Right hindlimb (tissue), 1 donor: Measurements from ENCODE around the gene EFHD2.
A peak's percentile ranks its signal among the peaks of the same experiment; 100 is the strongest.
"Not testable (repeated sequence)": the region's sequence is repeated elsewhere in the genome, so short reads cannot be mapped to it uniquely, and the experiment has no call there.

Source experiments
- DNase-seq: peaks from one replicate; pipeline ENCODE4 v3.0.0-alpha.2; 2018

EFHD2 gene

GRCh38 chr1:15389828-15390227 lies 19.9 kb upstream of the EFHD2 start:
- DNase-seq = not testable (repeated sequence)

- no peak for DNase-seq
Observed at GRCh38 chr1:15390667-15391066, 19.0 kb upstream of the EFHD2 start.

DNA sequence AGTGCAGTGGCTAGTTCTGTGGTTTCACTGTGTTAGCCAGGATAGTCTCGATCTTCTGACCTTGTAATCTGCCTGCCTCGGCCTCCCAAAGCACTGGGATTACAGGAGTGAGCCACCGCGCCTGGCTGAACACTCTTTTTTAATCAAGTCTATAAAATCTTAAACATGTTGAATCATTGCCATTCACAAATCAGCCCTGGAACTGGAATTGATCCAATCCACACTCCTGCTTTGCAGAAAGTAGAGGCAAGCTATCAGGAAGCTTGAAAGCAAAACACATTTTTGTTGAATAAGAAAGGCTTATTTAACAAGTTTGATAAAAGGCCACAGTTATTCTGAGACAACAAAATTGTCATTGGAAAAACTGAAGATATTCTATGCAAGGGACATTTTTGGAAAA lies 18.3 kb upstream of the EFHD2 start:
- DNase-seq = no peak

DNA sequence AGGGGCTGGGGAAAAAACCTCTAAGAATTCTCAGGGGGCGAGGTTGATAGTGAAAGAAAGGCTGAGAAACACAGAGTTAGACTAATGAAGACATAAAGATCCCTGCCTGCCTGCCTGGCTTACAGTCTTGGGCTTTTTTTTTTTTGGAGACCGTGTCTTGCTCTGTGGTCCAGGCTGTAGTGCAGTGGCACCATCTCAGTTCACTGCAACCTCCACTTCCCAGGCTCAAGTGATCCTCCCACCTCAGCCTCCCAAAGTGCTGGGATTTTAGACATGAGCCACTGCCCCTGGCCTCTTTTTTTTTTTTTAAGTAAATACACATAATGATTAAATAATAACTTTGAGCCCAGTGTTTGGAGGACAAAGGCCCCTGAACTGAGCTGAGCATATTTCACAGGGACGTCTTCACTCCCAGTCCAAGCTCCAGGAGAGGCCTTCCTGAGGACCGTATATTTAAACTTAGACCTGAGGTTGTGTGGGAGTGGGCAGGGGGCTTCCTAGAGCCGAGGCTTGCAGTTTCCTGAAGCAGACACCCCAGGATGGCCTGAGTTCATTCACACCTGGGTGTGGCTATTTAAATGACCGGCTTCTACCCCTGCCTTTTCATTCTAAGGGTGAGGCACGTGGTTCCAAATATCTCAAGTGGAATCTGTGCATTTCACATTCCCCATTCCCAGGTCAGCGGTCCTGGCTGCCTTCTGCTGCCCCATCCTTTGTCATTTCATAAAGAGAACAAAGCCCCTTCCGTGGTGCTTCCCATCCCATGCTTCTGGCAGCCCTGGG lies 16.0 kb upstream of the EFHD2 start:
- no peak for DNase-seq

DNA sequence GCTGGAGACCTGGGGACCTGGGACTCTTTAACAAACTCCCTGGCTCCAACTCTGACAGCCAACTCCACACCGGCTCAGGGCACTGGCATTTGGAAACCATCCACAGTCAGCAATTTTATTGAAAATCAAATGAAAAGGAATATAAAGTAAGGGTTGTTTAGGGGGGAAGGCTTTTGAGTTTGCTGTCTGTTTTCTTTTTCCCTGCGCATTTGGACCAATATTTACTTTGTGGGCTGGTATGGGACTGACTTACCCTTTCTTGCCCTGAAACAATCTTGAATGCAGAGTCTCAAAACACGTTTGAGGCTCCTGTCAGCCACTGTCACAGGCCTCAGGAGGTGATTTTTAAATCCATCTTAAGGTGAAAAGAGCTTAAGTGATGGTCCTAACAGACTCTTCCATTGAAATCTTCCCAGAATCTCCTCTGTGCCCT lies 15.4 kb upstream of the EFHD2 start:
- no peak for DNase-seq

GRCh38 chr1:15397236-15397635 lies 12.5 kb upstream of the EFHD2 start:
- no peak for DNase-seq

DNA sequence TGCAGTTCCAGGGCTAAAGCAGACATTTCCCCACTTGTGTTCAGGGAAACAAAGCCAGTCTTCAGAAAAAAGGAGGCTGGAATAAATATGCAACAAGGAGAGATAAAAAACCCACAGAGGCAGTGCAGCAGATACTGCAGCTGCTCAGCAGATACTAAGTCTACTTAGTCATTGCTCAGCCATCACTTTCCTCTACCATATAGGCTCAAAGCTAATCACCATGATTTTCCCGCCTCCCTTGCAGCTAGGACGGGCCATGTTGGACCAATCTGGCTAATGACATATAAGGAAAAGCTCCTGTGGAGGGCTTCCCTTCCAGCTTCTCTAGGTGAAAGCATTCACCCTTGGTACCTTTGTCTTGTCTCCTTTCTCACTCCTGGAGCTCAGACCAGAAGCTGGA lies 10.0 kb upstream of the EFHD2 start:
- DNase-seq = no peak

GRCh38 chr1:15400627-15401026 lies 9.1 kb upstream of the EFHD2 start:
- DNase-seq = no peak

DNA sequence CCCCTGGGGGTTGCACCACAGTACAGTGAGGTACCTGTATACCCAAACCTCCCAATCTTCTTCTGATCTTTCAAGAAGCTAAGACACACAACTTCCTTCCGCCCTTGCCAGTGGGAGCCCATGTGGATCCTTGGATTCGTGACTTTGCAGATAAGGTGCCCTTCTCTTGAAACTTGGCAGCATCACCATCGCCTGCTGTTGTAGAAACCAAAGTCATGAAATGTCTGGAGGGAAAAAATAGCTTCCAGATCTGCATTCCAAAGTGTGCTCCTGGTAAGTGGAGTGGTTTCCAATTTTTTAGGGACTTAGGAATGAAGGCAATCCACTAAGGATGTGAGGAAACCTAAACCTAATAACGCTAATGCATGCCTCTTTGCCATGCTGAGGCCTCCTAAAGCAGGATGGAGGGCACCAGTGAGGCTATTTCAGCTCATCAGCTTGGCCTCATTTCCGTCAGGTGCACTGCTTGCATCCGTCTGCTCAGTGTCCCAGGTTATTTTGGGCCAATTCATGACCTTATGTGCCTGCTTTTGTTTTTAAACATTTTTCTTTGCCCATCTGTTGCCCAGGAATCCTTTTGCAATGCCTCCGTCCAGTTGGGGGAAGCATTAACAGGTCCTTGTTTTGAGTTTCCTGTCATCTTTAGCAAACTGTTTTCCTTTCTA lies 8.2 kb upstream of the EFHD2 start:
- DNase-seq = no peak

GRCh38 chr1:15402809-15403450 lies 6.8 kb upstream of the EFHD2 start:
- no peak for DNase-seq

GRCh38 chr1:15403962-15404580 lies 5.6 kb upstream of the EFHD2 start:
- DNase-seq = no peak

GRCh38 chr1:15405106-15405850 lies 4.4 kb upstream of the EFHD2 start:
- DNase-seq = no peak

GRCh38 chr1:15406614-15407559 lies 2.8 kb upstream of the EFHD2 start:
- DNase-seq = peak; percentile 76

DNA sequence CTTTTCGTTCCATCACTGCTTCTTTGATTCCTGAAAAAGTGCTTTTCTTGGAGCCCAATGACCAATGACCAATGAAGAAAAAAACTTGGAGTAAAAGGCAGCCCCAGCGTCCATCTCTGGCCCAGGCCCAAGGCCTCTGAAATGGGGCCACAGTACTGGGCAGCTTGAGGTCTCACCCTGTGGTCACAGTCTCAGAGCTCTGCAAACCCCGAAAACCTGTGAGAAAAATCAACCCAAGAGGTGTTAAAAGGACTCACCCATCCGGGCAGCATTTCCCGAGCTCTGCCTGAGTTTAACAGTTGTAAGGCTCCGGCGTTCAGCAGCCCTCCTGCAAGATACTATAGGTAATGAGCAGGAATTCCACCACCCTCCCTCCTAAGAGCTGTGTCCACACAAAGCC lies 2.1 kb upstream of the EFHD2 start:
- no peak for DNase-seq

- no peak for DNase-seq
Observed at GRCh38 chr1:15408890-15409387, 749 bp upstream of the EFHD2 start.

DNA sequence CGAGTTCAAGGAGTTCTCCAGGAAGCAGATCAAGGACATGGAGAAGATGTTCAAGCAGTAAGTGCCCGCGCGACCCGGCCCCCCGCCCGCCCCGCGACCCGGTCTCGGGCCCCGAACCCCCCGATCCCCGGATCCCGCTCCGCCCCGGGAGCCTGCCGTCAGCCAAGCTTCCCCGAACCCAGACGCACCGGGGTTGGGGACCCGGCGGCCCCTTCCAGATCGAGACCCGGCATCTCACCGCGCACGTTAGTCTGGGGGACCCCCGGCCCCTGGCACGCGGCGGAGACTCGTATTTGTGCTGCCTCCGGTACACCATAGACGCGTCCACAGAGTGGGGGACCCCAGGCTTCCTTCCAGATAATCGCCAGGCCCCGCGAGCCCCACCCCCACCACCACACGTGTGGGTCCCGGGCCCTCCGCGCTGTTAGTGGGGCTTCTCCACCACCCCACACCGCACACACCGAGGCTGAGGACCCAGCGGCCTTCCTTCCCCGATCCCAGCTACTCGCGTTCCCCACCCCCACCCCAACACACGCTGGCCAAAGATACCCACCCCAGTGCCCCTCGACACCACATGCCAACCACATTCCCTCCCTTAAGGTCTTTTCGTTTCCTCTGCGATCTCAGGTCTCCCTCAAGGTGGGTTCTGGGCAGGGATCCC lies 665 bp downstream of the EFHD2 start:
- DNase-seq = peak; percentile 37

DNA sequence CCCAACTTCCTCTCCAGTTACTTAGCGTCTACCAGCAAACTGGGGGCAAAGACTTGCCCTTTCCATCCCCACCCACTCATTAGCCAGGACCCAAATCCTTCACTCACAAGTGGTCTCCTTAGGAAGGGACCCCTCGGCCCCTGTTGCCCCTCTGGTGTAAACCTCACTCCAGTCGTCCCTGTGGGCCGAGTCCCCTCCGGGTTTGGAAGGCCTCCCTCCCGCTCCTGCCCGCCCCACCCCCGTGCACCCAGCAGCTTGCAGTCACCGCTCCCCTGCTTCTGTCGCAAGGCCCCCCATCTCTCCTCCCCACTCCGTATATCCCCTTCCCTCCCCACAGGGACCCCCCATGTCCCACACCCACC lies 1.2 kb downstream of the EFHD2 start:
- DNase-seq = no peak

DNA sequence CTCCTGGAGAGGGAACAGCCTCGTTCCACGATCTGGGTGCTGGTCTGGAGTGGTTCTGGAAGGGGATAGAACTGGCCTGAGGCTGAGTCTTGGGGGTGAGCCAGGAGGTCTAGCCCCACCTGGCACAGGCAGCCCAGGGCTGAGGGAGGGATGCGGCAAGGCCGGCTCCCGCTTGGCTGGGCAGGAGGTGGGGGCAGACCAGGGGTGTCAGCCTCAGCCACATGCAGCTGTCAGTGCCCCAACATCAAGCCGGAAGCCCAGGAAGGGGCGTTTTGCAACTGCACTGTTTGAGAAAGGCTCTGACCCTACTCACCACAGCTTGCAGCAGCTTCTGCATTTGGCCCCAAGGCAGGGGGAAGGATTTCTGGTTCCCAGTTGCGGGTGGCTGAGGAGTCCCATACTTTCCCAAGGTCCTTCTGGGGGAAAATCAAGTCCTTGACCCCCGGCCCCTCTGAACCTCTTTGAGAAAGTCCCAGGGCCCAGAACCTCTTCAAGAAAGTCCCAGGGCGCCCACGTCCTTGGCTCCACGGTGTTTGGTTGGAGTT lies 2.0 kb downstream of the EFHD2 start:
- peak; percentile 49 for DNase-seq

DNA sequence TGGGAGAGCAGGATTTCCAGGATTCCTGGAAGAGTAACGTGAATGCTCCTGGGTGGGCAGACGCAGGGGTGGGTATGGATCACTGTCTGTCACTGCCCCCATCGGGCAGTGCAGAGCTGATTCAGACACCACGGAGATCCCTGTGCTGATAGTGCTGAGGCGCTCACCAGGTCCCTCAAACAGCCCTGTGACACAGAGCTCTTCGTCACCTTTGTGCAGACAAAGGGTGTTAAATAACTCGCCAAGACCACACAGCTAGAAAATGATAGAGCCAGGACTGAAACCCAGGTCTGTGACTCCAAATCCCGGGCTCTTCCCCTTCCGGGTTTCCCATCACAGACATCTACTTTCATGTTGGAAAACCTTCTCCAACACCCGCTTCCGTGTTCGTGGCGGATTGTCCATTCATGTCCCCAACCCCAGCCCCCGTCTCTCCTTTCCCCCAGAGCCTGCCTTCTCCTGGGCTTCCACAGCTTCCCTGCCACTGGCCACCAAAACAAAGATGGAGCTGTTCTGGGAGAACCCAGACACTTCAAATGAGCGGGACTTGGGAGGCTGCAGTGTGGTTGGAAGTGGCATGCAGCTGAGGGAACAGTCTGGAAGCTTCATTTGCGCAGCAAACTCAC lies 2.6 kb downstream of the EFHD2 start:
- DNase-seq = no peak

- DNase-seq = peak; percentile 33
Observed at GRCh38 chr1:15412843-15413242, 3.2 kb downstream of the EFHD2 start.
